H1 (cell line): ENCODE measurements around the gene GABRQ. TPM values are rescaled to one million over a fixed set of nuclear protein-coding genes. Genes with fewer than 3 reads are reported as not detected.

Experiments
- CTBP2 ChIP-seq: IDR thresholded peaks from 2 replicates; pipeline ENCODE4 v1.7.0; 2011; ENCODE audit warnings: borderline replicate concordance, mild to moderate bottlenecking, moderate library complexity, mixed read lengths, low read length; ENCODE audit not compliant: insufficient read depth, insufficient read length
- NRF1 ChIP-seq: IDR thresholded peaks from 2 replicates; pipeline ENCODE4 v1.6.1; 2011; ENCODE audit warnings: mild to moderate bottlenecking, low read depth, low read length, improper control_type of control experiment
- POU5F1 ChIP-seq: IDR thresholded peaks from 2 replicates; pipeline ENCODE4 v1.6.1; 2011; ENCODE audit warnings: low read depth, mild to moderate bottlenecking, low read length, moderate library complexity
- RAD21 ChIP-seq, 2 experiments: IDR thresholded peaks in 1 of 2; conservative IDR thresholded peaks in 1 of 2; 2 replicates each; pipeline ENCODE4 v1.6.1; 2011; ENCODE audit warnings: low read depth in 2 of 2, low read length in 2 of 2, improper control_type of control experiment in 1 of 2, inconsistent platforms in 1 of 2, mild to moderate bottlenecking in 1 of 2, moderate library complexity in 1 of 2
- RXRA ChIP-seq: IDR thresholded peaks from 2 replicates; pipeline ENCODE4 v1.6.1; 2011; ENCODE audit warnings: low read depth, mild to moderate bottlenecking, low read length, moderate library complexity; ENCODE audit not compliant: insufficient read depth
- polyA plus RNA-seq, 7 experiments: library from polyadenylated mRNA; depleted of rRNA in 3 of 7; stranded (reverse) in 5 of 7; unstranded in 2 of 7; fragments of >200 nt in 5 of 7; fragments of 200-250 nt in 2 of 7; gene quantifications; 1 replicate in 5 of 7; 2 replicates in 1 of 7; 4 replicates in 1 of 7; pipeline versions ENCODE4 v1.2.1 to v1.2.3, GENCODE V29; 2011 to 2013; ENCODE audit warnings: missing spikeins in 2 of 7, mixed read lengths in 2 of 7
- total RNA-seq: library from RNA; stranded (reverse); fragmentation: NEBNext Ultra II Directional; extraction: Animal tissue kit (Norgen Biotek cat#: 25700); gene quantifications from 2 replicates; pipeline ENCODE4 v1.2.1, GENCODE V29; 2021

Gene GABRQ
- total and polyA plus RNA-seq, 2 of the 8 experiments (the other 6 are each of a cell fraction or from before 2014, with no cell fraction given): 6.3 to 9.6 TPM

DNA sequence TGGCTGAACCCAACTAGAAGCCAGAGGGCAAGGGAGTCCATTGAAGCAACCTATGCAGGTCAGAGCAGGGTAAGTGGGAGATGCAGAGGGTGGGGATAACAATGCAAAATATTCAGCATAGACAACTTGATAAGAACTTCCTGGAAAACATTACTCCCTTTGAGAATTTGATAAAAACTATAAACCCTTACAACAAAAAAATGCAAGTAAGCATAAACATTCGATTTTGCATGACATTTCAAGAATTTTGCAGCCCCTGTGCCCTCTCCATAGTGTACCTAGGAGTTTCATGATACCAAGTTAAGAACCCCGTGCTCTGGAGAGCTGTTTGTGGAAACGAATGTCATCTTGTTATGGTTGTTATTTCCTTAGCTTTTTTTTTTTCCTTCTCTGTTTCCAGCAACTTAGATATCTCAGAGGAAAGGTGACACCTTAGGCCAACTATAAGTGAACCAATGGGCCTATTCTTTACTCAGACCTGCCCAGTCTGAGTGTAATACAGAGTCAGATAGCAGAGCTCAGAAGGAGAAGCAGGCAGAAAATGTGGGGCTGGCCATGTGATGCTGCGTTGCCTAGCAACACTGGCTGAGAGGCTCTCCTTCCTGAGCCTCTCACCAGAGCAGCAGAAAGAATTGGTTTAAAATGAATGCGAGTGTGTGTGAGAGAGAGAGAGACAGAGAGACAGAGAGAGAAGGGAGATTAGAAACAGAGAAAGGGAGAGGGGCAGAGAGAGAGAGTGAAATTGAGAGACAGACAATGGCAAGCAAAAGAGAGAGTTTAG, 36.7 kb upstream of the GABRQ start (continued):
- no peak for TF ChIP-seq RAD21 (IDR thresholded peaks at IDR 0.05 in 1 of 2, conservative IDR thresholded peaks at IDR 0.05 in 1 of 2; ENCODE audit: low read depth in 2 of 2, low read length in 2 of 2)
- no peak for TF ChIP-seq RXRA
- TF ChIP-seq CTBP2: no peak
- no peak for TF ChIP-seq NRF1
- no peak for TF ChIP-seq POU5F1
